ENCODE measurements around the gene IGF2BP1.

DNA sequence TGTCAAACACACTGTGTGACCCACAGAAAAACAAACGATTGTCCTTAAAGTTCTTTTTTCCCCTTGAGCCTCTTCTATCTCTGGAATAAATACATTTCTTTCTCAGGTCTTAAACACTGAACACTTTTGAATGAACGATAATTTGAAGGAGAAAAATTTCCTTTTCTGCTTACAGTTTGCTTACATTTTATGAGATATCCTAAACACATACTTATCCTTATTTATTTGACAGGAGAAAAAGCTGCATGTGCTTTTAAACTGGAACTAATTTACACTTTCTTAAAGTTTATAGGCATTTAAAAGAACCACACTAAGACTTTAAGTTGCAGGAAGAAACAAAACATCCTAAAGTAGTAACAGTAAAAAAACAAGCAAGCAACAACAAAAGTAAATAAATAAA, 4.7 kb upstream of the IGF2BP1 start:
- TF ChIP-seq, protein P1, sequence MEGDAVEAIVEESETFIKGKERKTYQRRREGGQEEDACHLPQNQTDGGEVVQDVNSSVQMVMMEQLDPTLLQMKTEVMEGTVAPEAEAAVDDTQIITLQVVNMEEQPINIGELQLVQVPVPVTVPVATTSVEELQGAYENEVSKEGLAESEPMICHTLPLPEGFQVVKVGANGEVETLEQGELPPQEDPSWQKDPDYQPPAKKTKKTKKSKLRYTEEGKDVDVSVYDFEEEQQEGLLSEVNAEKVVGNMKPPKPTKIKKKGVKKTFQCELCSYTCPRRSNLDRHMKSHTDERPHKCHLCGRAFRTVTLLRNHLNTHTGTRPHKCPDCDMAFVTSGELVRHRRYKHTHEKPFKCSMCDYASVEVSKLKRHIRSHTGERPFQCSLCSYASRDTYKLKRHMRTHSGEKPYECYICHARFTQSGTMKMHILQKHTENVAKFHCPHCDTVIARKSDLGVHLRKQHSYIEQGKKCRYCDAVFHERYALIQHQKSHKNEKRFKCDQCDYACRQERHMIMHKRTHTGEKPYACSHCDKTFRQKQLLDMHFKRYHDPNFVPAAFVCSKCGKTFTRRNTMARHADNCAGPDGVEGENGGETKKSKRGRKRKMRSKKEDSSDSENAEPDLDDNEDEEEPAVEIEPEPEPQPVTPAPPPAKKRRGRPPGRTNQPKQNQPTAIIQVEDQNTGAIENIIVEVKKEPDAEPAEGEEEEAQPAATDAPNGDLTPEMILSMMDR (IDR thresholded peaks at IDR 0.05; ENCODE audit: insufficient read depth, low read depth, low read length) = no peak
- no peak for TF ChIP-seq EZH2 (IDR thresholded peaks at IDR 0.05; ENCODE audit: insufficient read depth, low read length)

Measured in astrocyte (in vitro differentiated cells and primary cell).